WTC11 (cell line): ENCODE measurements around the gene RBM45.

Experiments
- JUN ChIP-seq: sonication (generic); formaldehyde crosslinking; IDR thresholded peaks from 2 replicates; pipeline ENCODE4 v1.8.0; 2023; ENCODE audit warnings: mild to moderate bottlenecking, missing genetic modification reagents
- KAT7 ChIP-seq: sonication (generic); formaldehyde crosslinking; IDR thresholded peaks from 2 replicates; pipeline ENCODE4 v1.8.1; 2023; ENCODE audit warnings: missing genetic modification reagents, mild to moderate bottlenecking, borderline replicate concordance
- ZNF416 ChIP-seq: fragments of 250-450 bp; sonication (Bioruptor Pico); IDR thresholded peaks from 2 replicates; pipeline ENCODE4 v1.9.0; 2021; ENCODE audit warnings: mild to moderate bottlenecking, inconsistent platforms
- TF ChIP-seq, protein P1 (sequence below): fragments of 200-600 bp; IDR thresholded peaks from 2 replicates; pipeline ENCODE4 v1.8.0; 2022; ENCODE audit warnings: antibody characterized with exemption
- TF ChIP-seq, protein P2 (sequence below): sonication (generic); formaldehyde crosslinking; IDR thresholded peaks from 2 replicates; pipeline ENCODE4 v1.8.0; 2022; ENCODE audit warnings: mild to moderate bottlenecking, missing genetic modification reagents
- TF ChIP-seq, protein P3 (sequence below): sonication (generic); formaldehyde crosslinking; IDR thresholded peaks from 2 replicates; pipeline ENCODE4 v1.8.0; 2022; ENCODE audit warnings: mild to moderate bottlenecking, missing genetic modification reagents
- TF ChIP-seq, protein P4 (sequence below): sonication (generic); formaldehyde crosslinking; IDR thresholded peaks from 2 replicates; pipeline ENCODE4 v1.8.1; 2023; ENCODE audit warnings: mild to moderate bottlenecking, missing genetic modification reagents

DNA sequence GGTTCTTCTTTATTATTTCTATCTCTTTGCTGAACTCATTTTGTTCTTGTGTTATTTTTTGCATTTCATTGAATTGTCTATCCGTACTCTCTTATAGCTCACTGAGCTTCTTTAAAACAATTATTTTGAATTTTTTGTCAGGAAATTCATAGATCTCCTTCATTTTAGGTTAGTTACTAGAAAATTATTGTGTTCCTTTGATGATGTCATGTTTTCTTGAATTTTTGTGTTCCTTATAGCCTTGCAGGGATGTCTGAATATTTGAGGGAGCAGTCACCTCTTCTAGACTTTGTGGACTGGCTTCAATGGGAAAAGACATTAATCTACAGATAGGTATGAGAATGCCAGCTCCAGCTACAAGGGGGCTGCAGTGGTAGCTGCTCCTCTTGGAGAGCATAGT is 61.4 kb downstream of the RBM45 start:
- TF ChIP-seq, protein P1, sequence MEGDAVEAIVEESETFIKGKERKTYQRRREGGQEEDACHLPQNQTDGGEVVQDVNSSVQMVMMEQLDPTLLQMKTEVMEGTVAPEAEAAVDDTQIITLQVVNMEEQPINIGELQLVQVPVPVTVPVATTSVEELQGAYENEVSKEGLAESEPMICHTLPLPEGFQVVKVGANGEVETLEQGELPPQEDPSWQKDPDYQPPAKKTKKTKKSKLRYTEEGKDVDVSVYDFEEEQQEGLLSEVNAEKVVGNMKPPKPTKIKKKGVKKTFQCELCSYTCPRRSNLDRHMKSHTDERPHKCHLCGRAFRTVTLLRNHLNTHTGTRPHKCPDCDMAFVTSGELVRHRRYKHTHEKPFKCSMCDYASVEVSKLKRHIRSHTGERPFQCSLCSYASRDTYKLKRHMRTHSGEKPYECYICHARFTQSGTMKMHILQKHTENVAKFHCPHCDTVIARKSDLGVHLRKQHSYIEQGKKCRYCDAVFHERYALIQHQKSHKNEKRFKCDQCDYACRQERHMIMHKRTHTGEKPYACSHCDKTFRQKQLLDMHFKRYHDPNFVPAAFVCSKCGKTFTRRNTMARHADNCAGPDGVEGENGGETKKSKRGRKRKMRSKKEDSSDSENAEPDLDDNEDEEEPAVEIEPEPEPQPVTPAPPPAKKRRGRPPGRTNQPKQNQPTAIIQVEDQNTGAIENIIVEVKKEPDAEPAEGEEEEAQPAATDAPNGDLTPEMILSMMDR: no peak
- TF ChIP-seq, protein P2, sequence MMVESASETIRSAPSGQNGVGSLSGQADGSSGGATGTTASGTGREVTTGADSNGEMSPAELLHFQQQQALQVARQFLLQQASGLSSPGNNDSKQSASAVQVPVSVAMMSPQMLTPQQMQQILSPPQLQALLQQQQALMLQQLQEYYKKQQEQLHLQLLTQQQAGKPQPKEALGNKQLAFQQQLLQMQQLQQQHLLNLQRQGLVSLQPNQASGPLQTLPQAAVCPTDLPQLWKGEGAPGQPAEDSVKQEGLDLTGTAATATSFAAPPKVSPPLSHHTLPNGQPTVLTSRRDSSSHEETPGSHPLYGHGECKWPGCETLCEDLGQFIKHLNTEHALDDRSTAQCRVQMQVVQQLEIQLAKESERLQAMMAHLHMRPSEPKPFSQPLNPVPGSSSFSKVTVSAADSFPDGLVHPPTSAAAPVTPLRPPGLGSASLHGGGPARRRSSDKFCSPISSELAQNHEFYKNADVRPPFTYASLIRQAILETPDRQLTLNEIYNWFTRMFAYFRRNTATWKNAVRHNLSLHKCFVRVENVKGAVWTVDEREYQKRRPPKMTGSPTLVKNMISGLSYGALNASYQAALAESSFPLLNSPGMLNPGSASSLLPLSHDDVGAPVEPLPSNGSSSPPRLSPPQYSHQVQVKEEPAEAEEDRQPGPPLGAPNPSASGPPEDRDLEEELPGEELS (CRISPR knock-in tag): no peak
- TF ChIP-seq JUN: no peak
- TF ChIP-seq KAT7 (CRISPR knock-in tag): no peak
- no peak for TF ChIP-seq ZNF416 (CRISPR knock-in tag)
- TF ChIP-seq, protein P3, sequence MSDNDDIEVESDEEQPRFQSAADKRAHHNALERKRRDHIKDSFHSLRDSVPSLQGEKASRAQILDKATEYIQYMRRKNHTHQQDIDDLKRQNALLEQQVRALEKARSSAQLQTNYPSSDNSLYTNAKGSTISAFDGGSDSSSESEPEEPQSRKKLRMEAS (CRISPR knock-in tag): no peak
- TF ChIP-seq, protein P4, sequence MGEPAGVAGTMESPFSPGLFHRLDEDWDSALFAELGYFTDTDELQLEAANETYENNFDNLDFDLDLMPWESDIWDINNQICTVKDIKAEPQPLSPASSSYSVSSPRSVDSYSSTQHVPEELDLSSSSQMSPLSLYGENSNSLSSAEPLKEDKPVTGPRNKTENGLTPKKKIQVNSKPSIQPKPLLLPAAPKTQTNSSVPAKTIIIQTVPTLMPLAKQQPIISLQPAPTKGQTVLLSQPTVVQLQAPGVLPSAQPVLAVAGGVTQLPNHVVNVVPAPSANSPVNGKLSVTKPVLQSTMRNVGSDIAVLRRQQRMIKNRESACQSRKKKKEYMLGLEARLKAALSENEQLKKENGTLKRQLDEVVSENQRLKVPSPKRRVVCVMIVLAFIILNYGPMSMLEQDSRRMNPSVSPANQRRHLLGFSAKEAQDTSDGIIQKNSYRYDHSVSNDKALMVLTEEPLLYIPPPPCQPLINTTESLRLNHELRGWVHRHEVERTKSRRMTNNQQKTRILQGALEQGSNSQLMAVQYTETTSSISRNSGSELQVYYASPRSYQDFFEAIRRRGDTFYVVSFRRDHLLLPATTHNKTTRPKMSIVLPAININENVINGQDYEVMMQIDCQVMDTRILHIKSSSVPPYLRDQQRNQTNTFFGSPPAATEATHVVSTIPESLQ: no peak
